AG08395 (cell line): ENCODE data around the gene SFSWAP.
"Not testable (repeated sequence)": the region's sequence is repeated elsewhere in the genome, so short reads cannot be mapped to it uniquely, and the experiment has no call there.

Experiments used
- DNase-seq: peaks from one replicate; pipeline ENCODE4 v3.0.0; 2012; ENCODE audit warnings: mixed read lengths, low spot score

The SFSWAP gene

GRCh38 chr12:131679816-131680215 lies 31.1 kb upstream of the SFSWAP start:
- DNase-seq = not testable (repeated sequence)

GRCh38 chr12:131680392-131681256 lies 30.3 kb upstream of the SFSWAP start:
- DNase-seq = not testable (repeated sequence)

- DNase-seq = no peak
Measured at GRCh38 chr12:131681257-131681620, 29.7 kb upstream of the SFSWAP start.

- DNase-seq = not testable (repeated sequence)
Measured at GRCh38 chr12:131681746-131682509, 29.0 kb upstream of the SFSWAP start.

- no peak for DNase-seq
Measured at GRCh38 chr12:131682510-131682895, 28.4 kb upstream of the SFSWAP start.

GRCh38 chr12:131683266-131684014 lies 27.4 kb upstream of the SFSWAP start:
- no peak for DNase-seq

- DNase-seq = no peak
Measured at GRCh38 chr12:131684015-131684725, 26.7 kb upstream of the SFSWAP start.

GRCh38 chr12:131687346-131688125 lies 23.4 kb upstream of the SFSWAP start:
- no peak for DNase-seq

- no peak for DNase-seq
Measured at GRCh38 chr12:131688131-131688844, 22.6 kb upstream of the SFSWAP start.

- no peak for DNase-seq
Measured at GRCh38 chr12:131688845-131689154, 22.1 kb upstream of the SFSWAP start.

GRCh38 chr12:131690320-131690719 lies 20.6 kb upstream of the SFSWAP start:
- no peak for DNase-seq

- no peak for DNase-seq
Measured at GRCh38 chr12:131692431-131692830, 18.5 kb upstream of the SFSWAP start.

GRCh38 chr12:131693149-131693548 lies 17.7 kb upstream of the SFSWAP start:
- DNase-seq = no peak

GRCh38 chr12:131694116-131694838 lies 16.6 kb upstream of the SFSWAP start:
- no peak for DNase-seq

- DNase-seq = no peak
Measured at GRCh38 chr12:131695968-131696367, 14.9 kb upstream of the SFSWAP start.

GRCh38 chr12:131698286-131698685 lies 12.6 kb upstream of the SFSWAP start:
- no peak for DNase-seq

GRCh38 chr12:131699434-131699833 lies 11.5 kb upstream of the SFSWAP start:
- no peak for DNase-seq

- DNase-seq = no peak
Measured at GRCh38 chr12:131700271-131700670, 10.6 kb upstream of the SFSWAP start.

- no peak for DNase-seq
Measured at GRCh38 chr12:131701705-131702572, 9.0 kb upstream of the SFSWAP start.
